Panc1 (cell line): ENCODE data around the gene EGFL7. TPM values are rescaled to one million over a fixed set of nuclear protein-coding genes. Genes with fewer than 3 reads are reported as not detected.

ENCODE experiments used
- ATAC-seq: fragments of 200-7000 bp; cut with Tn5 transposase; 2 replicates; pipeline ENCODE4 v1.9.1; 2020; ENCODE audit warnings: mild to moderate bottlenecking, moderate library complexity
- BruUV-seq: library from RNA; stranded (reverse); fragments of 400-500 nt; replicated peaks from 2 replicates; lab custom pipeline; 2021; lab: Mats Ljungman, UMichigan
- CTCF ChIA-PET: fragments of 300-600 bp; sonication (Branson Sonifier 250); formaldehyde crosslinking; loops from one replicate; lab custom pipeline; 2022; ENCODE audit warnings: antibody characterized with exemption; lab: Charles Lee
- POLR2A ChIA-PET: fragments of 300-600 bp; sonication (Branson Sonifier 250); formaldehyde crosslinking; loops from one replicate; lab custom pipeline; 2022; ENCODE audit warnings: antibody characterized with exemption; lab: Charles Lee
- DNase-seq: peaks from one replicate; pipeline ENCODE4 v3.0.0-alpha.2; 2010; ENCODE audit warnings: low read depth, low spot score
- H3K27ac ChIP-seq: 2 replicates; pipeline ENCODE4 v1.5.1; 2011; ENCODE audit warnings: mild to moderate bottlenecking, low read length, inconsistent platforms
- H3K27me3 ChIP-seq: fragments of 200-500 bp; sonication (Bioruptor generic); 2 replicates; pipeline ENCODE4 v1.6.0; 2014; ENCODE audit warnings: low read length, inconsistent platforms; ENCODE audit not compliant: control insufficient read depth, insufficient read depth
- H3K36me3 ChIP-seq: fragments of 200-500 bp; sonication (Bioruptor generic); 2 replicates; pipeline ENCODE4 v1.5.1; 2014; ENCODE audit warnings: inconsistent platforms, mild to moderate bottlenecking, low read length, moderate library complexity; ENCODE audit not compliant: control insufficient read depth, insufficient read depth
- H3K4me1 ChIP-seq: 2 replicates; pipeline ENCODE4 v1.5.1; 2011; ENCODE audit warnings: inconsistent platforms, mild to moderate bottlenecking, low read length, moderate library complexity; ENCODE audit not compliant: control insufficient read depth, insufficient read depth
- H3K4me3 ChIP-seq, 2 experiments: 2 replicates each; pipeline ENCODE4 v1.5.1; 2011 to 2012; ENCODE audit warnings: low read depth in 2 of 2, low read length in 2 of 2, mild to moderate bottlenecking in 2 of 2, inconsistent platforms in 1 of 2, moderate library complexity in 1 of 2
- H3K9me3 ChIP-seq: fragments of 200-500 bp; sonication (Bioruptor generic); 2 replicates; pipeline ENCODE4 v1.5.1; 2014; ENCODE audit warnings: low read depth, mild to moderate bottlenecking, inconsistent platforms, low read length, moderate library complexity; ENCODE audit not compliant: control insufficient read depth, insufficient read depth
- POLR2AphosphoS5 ChIP-seq: IDR thresholded peaks from 2 replicates; pipeline ENCODE4 v1.6.1; 2012; ENCODE audit warnings: mild to moderate bottlenecking, low read depth, low read length, moderate library complexity
- SIN3A ChIP-seq: IDR thresholded peaks from 2 replicates; pipeline ENCODE4 v1.6.1; 2012; ENCODE audit warnings: low read depth, mild to moderate bottlenecking, low read length, moderate library complexity, borderline replicate concordance; ENCODE audit not compliant: insufficient read depth
- TCF7L2 ChIP-seq: IDR thresholded peaks from 2 replicates; pipeline ENCODE4 v1.6.1; 2011; ENCODE audit warnings: mild to moderate bottlenecking, low read depth, low read length, inconsistent platforms
- in situ Hi-C: cut with HindIII; loops from 2 replicates; pipeline ENCODE4 v1.10.0; 2016; ENCODE audit warnings: low sequenced_read_pairs, low pct_unique_long_range_greater_than_20kb
- intact Hi-C: fragments of 100-400 bp; cut with micrococcal nuclease; formaldehyde crosslinking; loops from one replicate; pipeline ENCODE4 v1.10.0; 2022; ENCODE audit not compliant: unreplicated experiment
- total RNA-seq: library from RNA; stranded (reverse); gene quantifications from one replicate; pipeline ENCODE4 v1.2.1, GENCODE V29; 2021; ENCODE audit not compliant: unreplicated experiment
- TF ChIP-seq, protein P1 (sequence below): fragments of 450-650 bp; IDR thresholded peaks from 2 replicates; pipeline ENCODE4 v1.5.1; 2017; ENCODE audit warnings: mild to moderate bottlenecking
- TF ChIP-seq, protein P2 (sequence below), 2 experiments: IDR thresholded peaks; 2 replicates each; pipeline ENCODE4 v1.6.1; 2011 to 2012; ENCODE audit warnings: low read depth in 2 of 2, control low read depth in 1 of 2, low read length in 1 of 2, mild to moderate bottlenecking in 1 of 2, moderate library complexity in 1 of 2; ENCODE audit not compliant: insufficient read depth in 1 of 2

Gene EGFL7
- total RNA-seq, 1 experiment from 2014 or later, result 42.3 TPM

DNA sequence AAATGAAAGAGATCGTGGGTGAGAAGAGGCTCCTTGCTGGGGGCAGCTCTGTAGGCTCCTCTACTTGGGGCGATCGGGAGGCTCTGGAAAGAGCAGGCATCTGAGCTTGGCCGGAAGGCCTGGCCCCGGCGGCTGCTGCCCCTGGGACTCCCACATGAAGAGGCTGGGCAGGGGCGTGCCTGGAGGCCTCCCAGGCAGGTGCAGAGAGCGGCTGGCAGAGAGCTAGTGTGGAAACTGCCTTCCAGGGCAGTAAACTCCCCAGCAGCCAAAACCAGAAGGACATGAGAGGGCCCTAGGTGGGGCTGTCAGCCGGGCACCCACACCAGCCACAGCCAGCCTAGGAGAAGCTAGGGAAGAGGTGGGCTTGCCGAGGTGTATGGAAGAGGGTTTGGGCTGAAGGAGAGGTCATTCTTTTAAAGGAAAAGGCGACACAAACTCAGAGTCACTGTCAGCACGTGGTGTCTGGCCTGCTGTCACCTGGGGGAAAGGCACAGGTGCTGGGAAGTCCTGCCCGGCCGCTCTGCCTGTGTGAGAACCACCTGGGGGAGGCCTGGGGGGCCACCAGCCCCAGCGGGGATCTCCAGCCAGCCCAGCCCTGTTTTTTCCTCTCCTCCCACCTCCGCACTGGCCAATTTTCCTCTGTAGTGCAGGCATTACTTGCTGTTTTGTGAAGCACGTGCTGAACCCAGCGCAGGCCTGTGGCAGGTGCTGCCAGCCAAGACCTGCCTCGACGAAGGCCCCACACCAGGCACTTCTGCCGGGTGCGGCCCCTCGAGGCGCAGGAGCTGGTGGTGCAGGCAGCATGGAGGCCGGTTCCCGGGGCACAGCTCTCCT is 44.8 kb upstream of the EGFL7 start:
- CTCF ChIA-PET, result no interaction called here

DNA sequence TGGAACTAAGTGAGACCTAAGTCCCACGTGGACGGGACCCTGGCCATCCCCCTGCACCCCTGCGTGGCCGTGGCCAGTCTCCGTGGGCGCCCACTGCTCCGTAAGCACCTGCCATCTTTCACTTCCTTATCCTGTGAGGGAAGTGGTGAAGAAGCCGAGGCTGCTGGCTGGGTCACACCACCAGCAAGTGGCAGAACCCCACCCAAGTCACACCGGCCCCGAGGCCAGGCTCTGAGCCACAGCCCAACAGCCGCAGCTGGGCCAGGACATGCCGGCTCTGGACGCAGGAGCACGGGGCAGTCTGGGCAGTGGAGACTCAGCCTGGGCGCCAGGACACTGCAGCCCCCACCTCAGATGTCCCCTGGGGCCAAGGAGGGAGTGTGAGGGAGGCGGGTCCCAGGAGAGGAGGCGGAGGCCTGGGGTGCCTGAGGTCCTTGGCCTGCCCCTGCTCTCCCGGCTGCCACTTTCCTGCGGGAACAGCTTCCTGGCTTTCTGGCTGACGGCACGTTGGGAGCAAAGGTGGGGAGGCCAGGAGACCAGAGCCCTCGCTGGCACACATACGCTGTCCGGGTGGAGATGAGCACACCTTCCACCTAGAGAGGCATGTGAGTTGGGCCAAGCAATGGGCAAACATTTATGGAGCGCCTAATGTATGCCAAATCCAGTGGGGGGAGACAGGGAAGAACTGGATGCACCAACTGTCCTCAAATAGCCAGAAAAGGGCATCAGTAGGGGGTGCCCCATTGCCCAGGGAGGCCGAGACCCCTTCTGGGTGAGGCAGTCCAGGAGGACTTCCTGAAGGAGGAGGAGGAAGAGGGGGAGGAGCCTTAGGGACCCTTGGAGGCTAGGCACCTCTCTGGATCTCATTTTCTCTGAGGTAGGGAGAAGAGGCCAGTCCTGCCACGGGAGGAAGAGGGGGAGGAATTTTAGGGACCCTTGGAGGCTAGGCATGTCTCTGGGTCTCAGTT is 43.9 kb upstream of the EGFL7 start:
- H3K9me3 ChIP-seq, result no peaks in the 10 kb centered on the region
- intact Hi-C loops (no loop called here), in situ Hi-C loops (no loop called here)
- no peak overlapping the region for H3K4me3 ChIP-seq
- ChIA-PET POLR2A (no interaction called here), CTCF (no interaction called here)
- BruUV-seq, result no TSS peak
- H3K27ac ChIP-seq, result no peak overlapping the region
- H3K36me3 ChIP-seq, result no peaks in the 10 kb centered on the region
- TF ChIP-seq, protein P1, sequence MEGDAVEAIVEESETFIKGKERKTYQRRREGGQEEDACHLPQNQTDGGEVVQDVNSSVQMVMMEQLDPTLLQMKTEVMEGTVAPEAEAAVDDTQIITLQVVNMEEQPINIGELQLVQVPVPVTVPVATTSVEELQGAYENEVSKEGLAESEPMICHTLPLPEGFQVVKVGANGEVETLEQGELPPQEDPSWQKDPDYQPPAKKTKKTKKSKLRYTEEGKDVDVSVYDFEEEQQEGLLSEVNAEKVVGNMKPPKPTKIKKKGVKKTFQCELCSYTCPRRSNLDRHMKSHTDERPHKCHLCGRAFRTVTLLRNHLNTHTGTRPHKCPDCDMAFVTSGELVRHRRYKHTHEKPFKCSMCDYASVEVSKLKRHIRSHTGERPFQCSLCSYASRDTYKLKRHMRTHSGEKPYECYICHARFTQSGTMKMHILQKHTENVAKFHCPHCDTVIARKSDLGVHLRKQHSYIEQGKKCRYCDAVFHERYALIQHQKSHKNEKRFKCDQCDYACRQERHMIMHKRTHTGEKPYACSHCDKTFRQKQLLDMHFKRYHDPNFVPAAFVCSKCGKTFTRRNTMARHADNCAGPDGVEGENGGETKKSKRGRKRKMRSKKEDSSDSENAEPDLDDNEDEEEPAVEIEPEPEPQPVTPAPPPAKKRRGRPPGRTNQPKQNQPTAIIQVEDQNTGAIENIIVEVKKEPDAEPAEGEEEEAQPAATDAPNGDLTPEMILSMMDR, result no peak
- no peak for TF ChIP-seq POLR2AphosphoS5
- TF ChIP-seq TCF7L2, result no peak
- TF ChIP-seq, protein P2, sequence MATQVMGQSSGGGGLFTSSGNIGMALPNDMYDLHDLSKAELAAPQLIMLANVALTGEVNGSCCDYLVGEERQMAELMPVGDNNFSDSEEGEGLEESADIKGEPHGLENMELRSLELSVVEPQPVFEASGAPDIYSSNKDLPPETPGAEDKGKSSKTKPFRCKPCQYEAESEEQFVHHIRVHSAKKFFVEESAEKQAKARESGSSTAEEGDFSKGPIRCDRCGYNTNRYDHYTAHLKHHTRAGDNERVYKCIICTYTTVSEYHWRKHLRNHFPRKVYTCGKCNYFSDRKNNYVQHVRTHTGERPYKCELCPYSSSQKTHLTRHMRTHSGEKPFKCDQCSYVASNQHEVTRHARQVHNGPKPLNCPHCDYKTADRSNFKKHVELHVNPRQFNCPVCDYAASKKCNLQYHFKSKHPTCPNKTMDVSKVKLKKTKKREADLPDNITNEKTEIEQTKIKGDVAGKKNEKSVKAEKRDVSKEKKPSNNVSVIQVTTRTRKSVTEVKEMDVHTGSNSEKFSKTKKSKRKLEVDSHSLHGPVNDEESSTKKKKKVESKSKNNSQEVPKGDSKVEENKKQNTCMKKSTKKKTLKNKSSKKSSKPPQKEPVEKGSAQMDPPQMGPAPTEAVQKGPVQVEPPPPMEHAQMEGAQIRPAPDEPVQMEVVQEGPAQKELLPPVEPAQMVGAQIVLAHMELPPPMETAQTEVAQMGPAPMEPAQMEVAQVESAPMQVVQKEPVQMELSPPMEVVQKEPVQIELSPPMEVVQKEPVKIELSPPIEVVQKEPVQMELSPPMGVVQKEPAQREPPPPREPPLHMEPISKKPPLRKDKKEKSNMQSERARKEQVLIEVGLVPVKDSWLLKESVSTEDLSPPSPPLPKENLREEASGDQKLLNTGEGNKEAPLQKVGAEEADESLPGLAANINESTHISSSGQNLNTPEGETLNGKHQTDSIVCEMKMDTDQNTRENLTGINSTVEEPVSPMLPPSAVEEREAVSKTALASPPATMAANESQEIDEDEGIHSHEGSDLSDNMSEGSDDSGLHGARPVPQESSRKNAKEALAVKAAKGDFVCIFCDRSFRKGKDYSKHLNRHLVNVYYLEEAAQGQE (IDR thresholded peaks at IDR 0.05; ENCODE audit: insufficient read depth in 1 of 2, low read depth in 2 of 2, low read length in 1 of 2), result no peak
- no peak for TF ChIP-seq SIN3A
- no peak for DNase-seq
- H3K4me1 ChIP-seq, result no peaks in the 10 kb centered on the region; the same call in 1 of the 2 replicates
- ATAC-seq, result no peak
- H3K27me3 ChIP-seq, result no peaks in the 10 kb centered on the region

More for the DNA sequence above, 44.8 kb upstream of the EGFL7 start:
- no TSS peak for BruUV-seq
- TF ChIP-seq, protein P1, result no peak
- TF ChIP-seq POLR2AphosphoS5 (no peak), SIN3A (no peak)
- no peak for ATAC-seq
- no peaks in the 10 kb centered on the region for H3K9me3 ChIP-seq
- POLR2A ChIA-PET, result no interaction called here
- H3K27me3 ChIP-seq, result no peaks in the 10 kb centered on the region
- DNase-seq, result no peak
- no peaks in the 10 kb centered on the region for H3K36me3 ChIP-seq
- intact Hi-C loops, result no loop called here
- no peak overlapping the region for H3K27ac ChIP-seq
- no peaks in the 10 kb centered on the region; the same call in 1 of the 2 replicates for H3K4me1 ChIP-seq
- no peak overlapping the region for H3K4me3 ChIP-seq
- in situ Hi-C loops, result no loop called here
